Midbrain (tissue), 1 donor: ENCODE results near the gene KRTAP5-2.
A peak's percentile ranks its signal among the peaks of the same experiment; 100 is the strongest.

Experiments
- DNase-seq: peaks from one replicate; lab custom pipeline; 2025; lab: John Stamatoyannopoulos, UW

Gene KRTAP5-2

DNA sequence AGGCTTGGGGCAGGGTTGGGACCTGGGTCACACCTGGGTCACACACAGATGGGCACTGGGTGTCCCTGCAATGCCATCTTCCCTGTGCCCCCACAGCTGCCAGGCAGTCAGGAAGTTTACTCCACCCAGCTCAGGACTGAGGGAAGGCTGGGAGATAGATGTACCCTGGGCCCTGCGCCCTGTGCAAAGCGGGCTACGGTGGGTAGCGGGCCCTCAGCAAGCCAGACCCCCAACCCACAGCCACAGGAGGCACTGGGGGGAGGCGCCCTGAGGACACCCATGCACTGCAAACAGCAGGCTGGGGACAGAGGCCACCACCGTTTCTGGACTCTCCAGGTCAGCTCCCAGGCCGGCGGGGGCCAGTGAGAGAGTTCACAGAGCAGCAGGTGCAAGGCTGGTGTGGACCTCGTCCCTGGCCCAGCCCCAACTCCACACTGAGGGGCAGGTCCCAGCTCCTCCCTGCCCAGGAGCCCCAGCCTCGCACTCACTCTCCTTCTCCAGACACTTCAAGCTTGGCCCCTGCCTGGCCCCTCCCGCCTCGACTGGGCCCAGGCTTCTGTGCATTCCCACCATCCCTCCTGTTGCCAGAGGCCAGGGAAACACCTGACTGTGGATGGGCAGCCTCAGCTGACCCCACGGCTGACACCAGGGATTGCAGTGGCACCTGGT, 30.9 kb downstream of the KRTAP5-2 start:
- no peak for DNase-seq

GRCh38 chr11:1566381-1567051, 31.6 kb downstream of the KRTAP5-2 start:
- DNase-seq, result no peak

- DNase-seq, result no peak
Measured at GRCh38 chr11:1565904-1566247, 32.2 kb downstream of the KRTAP5-2 start.

DNA sequence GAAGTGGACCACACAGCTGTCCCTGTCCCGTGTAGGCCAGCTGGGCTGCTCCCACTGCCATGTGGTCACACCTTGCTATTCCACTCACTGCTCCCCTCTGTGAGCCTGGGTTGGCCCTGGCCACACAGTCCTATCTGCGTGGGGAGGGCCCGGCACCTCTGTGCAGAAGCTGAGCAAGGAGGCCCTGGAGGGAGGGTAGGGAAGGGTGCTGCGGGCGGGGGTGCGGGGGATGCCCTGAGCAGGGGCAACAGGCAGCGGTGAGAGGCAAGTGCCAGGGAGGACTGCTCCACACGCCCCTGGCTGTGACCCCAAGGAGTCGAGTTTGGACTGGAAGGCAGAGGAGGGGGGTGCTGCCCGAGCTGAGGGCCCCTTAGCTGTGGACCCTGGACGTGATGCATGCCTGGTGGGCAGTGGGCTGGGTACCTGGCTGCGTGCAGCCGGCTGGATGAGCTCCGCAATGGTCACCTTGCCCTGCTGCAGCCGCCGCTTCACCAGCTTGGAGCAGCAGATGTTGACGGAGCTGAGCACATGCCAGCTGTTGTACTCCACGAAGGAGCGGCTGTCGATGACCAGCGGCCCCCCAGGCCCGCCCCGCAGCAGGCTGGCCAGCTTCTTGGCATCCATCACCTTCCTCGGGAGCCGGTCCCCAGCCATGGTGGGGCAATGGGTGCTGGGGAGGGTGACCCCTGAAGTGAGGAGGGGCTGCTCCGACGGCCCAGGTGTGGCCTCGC, 32.8 kb downstream of the KRTAP5-2 start:
- no peak for DNase-seq

- peak; percentile 27 for DNase-seq
Measured at GRCh38 chr11:1564535-1565172, 33.4 kb downstream of the KRTAP5-2 start.

DNA sequence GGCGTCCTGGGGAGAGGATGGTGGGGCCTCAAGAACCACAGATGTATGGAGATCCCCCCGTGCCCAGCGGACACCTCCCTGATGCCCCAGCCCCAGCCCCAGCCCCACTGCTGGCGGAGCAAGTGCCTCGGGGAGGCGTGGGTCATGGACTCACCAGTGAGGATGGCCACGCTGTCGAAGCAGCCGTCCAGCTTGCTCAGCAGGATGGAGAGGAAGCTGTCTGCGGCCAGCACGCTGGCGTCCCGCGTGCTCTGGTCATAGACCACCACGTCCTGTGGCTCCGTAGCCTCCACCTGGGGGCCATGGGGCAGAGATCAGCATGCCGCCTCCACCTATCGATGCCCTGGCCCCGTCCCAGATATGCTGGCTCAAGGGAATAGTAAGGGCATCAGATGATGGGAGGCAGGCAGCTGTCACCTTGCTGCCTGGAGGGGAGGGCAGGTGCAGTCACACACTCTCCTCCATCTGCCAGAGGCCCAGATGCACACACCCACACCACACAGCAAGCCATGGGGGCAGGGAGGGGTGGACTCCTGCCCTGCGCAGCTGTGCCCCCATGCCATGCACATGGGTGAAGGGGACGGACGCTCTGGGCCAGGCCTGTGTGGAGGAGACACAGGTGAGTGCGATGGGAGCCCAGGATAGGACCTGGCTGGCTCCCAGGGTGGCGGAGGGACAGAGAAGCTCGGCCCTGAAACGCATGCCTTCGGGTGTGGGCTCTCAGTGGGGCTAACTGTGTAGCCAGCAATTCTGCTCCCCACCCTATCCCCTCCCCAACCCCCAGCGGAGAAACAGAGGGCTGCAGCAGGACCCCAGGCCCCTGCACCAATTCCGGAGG, 34.2 kb downstream of the KRTAP5-2 start:
- no peak for DNase-seq

GRCh38 chr11:1563149-1563638, 34.9 kb downstream of the KRTAP5-2 start:
- DNase-seq, result no peak

DNA sequence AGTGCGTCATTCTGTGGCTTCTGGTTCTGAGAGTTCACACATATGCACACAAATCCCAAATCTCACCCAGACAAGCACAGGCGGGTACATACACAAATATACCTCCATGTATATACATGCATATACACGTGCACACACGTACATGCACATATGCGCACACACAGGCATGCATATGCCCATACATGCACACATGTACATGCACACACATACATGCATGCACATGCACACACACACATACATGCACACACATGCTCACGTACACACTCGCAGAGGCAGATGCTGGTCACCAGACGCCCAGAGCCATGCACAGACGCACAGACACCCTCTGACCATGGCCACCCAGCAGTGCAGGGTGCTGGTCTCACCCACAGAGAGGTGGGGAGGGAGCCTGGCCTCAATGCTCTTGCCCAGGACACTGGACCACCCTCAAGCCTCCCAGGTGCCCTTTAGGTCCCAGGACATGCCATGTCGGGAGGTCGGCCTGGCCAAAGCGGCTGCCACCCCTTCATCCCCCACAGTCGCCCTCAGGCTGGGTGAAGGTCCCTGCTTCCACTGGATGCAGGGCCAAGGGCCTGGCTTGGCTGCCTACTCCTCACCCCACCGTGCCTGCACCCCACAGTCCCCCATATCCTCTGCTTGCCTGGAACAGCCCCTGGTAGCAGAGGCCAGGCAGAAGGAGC, 35.5 kb downstream of the KRTAP5-2 start:
- DNase-seq, result no peak

DNA sequence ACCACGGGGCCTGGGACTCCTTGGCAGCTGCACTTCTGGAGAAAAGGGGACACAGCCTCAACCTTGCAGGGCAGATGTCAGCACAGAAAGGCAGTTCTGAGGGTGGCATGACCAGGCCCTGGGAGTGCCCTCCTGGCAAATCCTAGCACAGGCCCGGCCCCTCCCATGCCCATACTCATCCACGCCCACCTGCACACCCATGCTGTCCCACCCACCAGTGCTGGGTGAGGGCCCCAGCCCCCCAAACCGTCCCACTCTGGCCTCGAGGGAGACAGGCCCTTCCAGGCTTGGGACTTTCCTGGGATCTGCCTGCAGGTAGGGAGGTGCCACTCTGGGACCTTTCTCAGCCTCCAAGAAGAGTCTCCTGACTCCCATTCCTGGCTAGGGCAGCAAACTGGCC, 36.1 kb downstream of the KRTAP5-2 start:
- no peak for DNase-seq

DNA sequence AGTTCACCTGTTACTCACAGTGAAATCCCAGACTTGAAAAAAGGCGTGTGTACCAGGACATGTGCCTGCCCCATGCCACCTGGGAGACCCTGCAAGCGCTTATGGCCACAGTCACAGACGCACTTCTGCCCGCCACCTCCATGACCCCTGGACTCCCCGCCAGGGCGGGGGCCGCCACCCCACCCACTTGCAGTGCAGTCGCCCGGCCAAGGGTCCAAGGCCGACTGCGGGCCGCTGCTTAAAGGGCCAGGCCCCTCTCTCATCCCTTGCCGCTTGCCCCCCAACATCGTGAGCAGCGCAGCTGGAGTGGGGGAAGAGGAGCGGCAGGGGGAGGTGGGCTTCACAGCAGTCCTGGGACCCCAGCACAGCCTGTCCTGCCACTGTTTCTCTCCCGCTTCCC, 36.8 kb downstream of the KRTAP5-2 start:
- no peak for DNase-seq

DNA sequence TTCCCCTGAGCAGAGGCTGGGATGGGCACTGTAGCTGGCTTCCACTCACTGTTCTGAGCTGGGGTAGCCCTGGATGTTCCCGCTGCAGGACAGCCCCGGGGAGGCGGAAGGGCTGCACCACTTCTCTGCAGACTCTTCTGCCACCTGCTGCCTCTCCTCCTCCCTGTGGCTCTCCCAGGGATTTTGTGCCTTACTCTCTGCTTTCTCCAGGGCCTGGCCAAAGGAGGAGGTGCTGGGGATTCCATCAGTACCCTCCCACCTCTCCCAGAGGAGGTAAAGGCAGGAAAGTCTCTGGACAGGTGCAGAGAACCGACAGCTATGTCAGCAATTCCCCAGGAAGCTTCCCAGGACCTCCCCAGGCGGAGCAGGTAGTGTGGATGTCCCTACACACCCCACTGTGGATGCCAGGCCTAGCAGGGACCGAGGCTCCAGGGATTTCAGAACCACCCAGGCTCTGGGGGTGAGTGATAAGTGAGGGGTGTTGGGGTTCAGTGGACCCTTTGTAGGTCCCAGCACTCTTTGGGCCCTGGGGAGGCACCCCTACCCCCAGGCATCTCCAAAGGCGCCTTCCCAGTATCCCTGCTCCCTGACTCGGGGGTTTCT, 37.3 kb downstream of the KRTAP5-2 start:
- no peak for DNase-seq

DNA sequence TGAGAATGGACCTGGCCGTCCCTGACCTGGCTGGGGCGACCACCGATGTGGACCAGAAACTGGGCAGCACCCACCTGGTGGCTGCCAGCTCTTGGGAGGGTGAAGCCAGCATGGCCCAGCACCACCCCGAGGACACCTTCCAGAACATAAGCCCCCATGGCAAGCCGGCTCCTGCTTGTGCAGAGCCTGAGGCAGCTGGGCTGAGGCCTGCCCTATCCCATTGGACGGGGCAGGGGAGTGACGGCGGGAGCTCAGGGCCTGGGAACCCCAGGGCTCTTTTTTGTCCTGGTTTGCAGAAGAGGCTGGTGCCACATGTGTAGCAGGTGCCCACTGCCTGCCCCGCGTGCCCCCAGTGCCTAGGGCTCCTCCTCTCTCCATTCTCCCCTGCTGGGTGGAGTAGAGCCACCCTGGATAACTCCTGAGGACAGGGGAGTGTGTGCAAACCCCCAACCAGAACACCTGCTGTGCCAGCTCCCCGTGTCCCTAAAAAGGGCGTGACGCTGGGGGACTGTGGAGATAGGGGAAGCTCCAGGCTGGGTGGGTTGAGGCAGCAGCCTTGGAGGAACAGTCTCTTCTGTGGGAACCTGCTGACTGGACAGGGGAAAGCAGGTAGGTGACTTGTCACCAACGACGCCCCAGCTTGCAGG, 38.0 kb downstream of the KRTAP5-2 start:
- no peak for DNase-seq

GRCh38 chr11:1559111-1559951, 38.8 kb downstream of the KRTAP5-2 start:
- peak; percentile 90 for DNase-seq

- no peak for DNase-seq
Measured at GRCh38 chr11:1558775-1559110, 39.4 kb downstream of the KRTAP5-2 start.

DNA sequence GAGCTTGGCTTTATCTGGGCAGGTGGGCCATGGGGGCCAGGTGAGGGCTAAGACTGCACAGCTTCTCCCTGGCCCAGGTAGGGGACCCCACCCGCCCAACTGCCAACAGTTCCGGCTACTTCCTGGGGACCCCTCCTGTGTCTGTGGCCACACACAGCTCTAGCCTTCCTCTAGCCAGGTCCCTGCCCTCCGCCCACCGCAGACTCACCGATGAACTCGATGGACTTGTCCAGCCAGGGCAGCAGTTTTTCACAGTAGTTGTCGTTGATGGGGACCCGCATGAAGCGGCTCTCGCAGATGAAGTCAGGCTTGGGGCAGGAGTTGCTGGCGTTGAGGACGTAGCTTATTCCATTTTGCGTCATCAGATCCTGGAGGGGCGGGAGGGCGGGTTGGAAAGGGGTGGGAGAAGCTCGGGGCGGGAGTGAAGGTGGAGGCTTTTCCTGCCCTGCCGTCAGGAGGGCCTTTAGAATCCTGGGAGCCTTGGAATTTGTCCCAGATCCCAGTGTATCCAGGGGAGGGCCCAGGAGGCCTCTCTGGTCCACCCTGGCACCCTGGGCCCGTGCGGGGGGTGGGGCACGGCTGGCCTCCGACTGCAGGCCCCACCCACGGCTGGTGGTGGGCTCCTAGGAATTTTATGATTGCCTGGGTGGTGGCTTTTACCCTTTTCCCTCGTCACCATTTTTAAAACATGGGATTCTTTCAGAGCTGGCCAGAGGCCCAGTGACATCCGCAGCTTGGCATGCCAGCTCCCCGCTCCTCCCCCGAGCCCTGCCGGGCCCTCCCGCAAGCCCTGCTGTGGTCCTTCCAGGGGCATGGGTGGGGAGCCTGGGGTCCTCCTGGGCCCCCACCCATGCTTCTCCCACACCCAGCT, 40.0 kb downstream of the KRTAP5-2 start:
- DNase-seq, result peak; percentile 55

DNA sequence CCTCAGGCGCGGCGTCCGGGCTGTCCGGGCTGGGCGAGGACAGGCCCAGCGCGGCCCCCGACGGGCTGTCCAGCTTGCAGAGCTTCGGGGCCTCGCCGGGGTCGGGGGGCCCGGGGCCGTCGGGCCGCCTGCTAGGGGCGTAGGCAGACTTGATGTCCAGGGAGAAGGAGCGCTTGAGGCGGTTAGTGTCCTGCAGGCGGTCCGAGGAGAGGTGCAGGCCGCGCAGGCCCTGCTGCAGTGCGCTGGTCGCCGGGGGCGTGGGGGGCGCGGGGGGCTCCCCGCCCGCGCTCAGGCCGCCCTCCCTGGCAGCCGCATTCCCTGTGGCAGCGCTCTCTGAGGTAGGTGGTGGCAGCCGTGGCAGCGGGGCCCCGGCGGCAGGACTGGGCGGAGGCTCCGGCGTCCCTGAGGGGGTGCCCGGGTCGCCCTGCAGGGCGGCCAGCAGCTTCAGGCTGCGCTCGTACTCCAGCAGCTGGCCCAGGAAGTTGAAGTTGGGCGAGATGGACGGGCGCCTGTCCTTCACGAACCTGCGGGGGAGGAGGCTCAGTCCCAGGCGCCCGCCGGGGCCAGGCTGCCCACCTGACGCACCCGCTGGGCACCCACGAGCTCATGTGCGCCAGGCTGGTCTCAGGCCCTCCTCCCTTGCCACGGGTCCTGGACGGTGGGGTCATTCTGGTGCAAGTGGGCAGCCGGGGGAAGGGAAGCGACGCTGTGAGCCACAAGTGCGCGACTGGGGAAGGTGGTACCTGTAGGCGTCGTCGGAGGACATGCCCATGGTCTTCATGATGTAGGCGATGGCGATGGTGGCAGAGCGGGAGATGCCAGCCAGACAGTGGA, 40.8 kb downstream of the KRTAP5-2 start:
- no peak for DNase-seq

DNA sequence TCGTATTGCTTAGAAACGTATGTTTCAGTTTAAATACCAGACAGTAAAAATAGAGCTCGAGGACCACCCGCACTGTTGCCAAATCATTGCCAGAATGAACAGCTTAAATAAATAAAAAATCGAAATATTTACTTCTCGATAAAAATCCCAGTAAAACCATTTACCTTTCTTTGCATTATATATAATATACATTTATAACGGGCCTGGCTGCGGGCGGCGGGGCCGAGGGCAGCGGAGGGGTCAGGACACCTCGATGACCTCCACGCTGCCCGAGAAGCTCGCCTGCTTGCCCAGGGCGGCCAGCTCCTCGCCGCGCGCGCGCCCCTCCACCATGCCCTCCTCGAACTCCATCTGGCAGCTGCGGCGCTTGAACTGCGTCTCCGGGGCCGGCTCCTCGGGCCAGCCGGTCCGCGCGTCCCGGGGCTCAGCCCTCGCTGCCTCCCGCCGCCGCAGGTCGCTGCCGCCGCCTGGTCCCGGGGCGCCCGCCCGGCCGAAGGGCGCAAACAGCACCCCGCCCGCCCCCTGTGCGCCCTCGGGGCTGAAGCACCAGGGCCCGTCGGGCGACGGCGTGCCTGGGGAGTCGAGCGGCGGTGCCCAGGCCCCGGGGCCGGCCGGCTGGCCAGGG, 41.7 kb downstream of the KRTAP5-2 start:
- DNase-seq, result no peak
